Activated B cell treated with CpG ODN at 0.5 μM for 24 hours (primary cell): ENCODE results near the gene LMX1A. TPM values are rescaled to one million over a fixed set of nuclear protein-coding genes. Genes with fewer than 3 reads are reported as not detected.

Experiments
- ATAC-seq: fragments of 200-7000 bp; cut with Tn5 transposase; one replicate; pipeline ENCODE4 v1.10.0; 2021; ENCODE audit warnings: low read depth, mild to moderate bottlenecking, moderate library complexity
- CTCF ChIA-PET: fragments of 350-600 bp; sonication (Branson Sonifier 250); formaldehyde crosslinking; loops from one replicate; lab custom pipeline; 2021; ENCODE audit warnings: antibody characterized with exemption; lab: Charles Lee
- POLR2A ChIA-PET: fragments of 350-600 bp; sonication (Branson Sonifier 250); formaldehyde crosslinking; loops from one replicate; lab custom pipeline; 2021; ENCODE audit warnings: antibody characterized with exemption; lab: Charles Lee
- DNase-seq: peaks from one replicate; pipeline ENCODE4 v3.0.0; 2022
- H3K27ac Mint-ChIP-seq: one replicate; pipeline ENCODE4 v1.8.0; 2020; ENCODE audit warnings: mixed read lengths
- H3K27me3 Mint-ChIP-seq: one replicate; pipeline ENCODE4 v1.8.0; 2021; ENCODE audit warnings: mixed read lengths
- H3K36me3 Mint-ChIP-seq: one replicate; pipeline ENCODE4 v1.8.0; 2021; ENCODE audit warnings: low read depth, mixed read lengths
- H3K4me1 Mint-ChIP-seq: one replicate; pipeline ENCODE4 v1.8.0; 2021; ENCODE audit warnings: mixed read lengths
- H3K4me3 Mint-ChIP-seq: one replicate; pipeline ENCODE4 v1.8.0; 2020; ENCODE audit warnings: mild to moderate bottlenecking, mixed read lengths
- H3K9me3 Mint-ChIP-seq: one replicate; pipeline ENCODE4 v1.8.0; 2020; ENCODE audit warnings: mixed read lengths
- intact Hi-C: fragments of 100-400 bp; cut with micrococcal nuclease; formaldehyde crosslinking; loops from one replicate; pipeline ENCODE4 v1.15.1; 2024
- total RNA-seq: library from RNA; stranded (reverse); gene quantifications from 2 replicates; pipeline ENCODE4 v1.2.3, GENCODE V29; 2022
- TF ChIP-seq, protein P1 (sequence below): fragments of 200-600 bp; IDR thresholded peaks from one replicate; pipeline ENCODE4 v1.8.0; 2022; ENCODE audit warnings: antibody characterized with exemption, mild to moderate bottlenecking

LMX1A gene
- total RNA-seq, 1 donor from 2014 or later: not detected

DNA sequence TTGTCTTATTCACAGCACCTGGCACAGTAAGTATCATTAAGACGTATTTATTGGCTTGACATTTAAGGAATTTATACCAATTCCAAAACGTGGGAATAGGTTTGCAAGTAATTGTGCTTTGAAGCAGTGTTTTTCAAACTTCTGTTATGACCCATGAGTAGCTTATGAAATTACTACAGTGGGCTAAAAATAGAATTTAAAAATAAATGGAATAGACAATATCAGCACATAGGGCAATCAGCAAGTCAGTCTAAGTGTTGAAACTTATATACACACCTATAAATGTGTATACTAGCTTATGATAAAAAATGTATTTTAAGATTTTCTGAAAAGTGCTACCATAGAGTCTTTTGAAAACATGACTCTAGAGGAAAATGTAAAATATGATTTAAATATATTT lies 116.6 kb downstream of the LMX1A start:
- TF ChIP-seq, protein P1, sequence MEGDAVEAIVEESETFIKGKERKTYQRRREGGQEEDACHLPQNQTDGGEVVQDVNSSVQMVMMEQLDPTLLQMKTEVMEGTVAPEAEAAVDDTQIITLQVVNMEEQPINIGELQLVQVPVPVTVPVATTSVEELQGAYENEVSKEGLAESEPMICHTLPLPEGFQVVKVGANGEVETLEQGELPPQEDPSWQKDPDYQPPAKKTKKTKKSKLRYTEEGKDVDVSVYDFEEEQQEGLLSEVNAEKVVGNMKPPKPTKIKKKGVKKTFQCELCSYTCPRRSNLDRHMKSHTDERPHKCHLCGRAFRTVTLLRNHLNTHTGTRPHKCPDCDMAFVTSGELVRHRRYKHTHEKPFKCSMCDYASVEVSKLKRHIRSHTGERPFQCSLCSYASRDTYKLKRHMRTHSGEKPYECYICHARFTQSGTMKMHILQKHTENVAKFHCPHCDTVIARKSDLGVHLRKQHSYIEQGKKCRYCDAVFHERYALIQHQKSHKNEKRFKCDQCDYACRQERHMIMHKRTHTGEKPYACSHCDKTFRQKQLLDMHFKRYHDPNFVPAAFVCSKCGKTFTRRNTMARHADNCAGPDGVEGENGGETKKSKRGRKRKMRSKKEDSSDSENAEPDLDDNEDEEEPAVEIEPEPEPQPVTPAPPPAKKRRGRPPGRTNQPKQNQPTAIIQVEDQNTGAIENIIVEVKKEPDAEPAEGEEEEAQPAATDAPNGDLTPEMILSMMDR: no peak
- DNase-seq (no peak), ATAC-seq (no peak)
- CTCF ChIA-PET: no interaction called here
- H3K9me3 Mint-ChIP-seq: no peaks in the 10 kb centered on the region
- H3K27me3 Mint-ChIP-seq: peaks cover 28% of the 10 kb centered on the region
- POLR2A ChIA-PET: no interaction called here
- H3K4me3 Mint-ChIP-seq: no peak overlapping the region
- intact Hi-C loops: no loop called here
- H3K4me1 Mint-ChIP-seq: peaks cover 2% of the 10 kb centered on the region
- H3K27ac Mint-ChIP-seq: no peak overlapping the region
- no peaks in the 10 kb centered on the region for H3K36me3 Mint-ChIP-seq

DNA sequence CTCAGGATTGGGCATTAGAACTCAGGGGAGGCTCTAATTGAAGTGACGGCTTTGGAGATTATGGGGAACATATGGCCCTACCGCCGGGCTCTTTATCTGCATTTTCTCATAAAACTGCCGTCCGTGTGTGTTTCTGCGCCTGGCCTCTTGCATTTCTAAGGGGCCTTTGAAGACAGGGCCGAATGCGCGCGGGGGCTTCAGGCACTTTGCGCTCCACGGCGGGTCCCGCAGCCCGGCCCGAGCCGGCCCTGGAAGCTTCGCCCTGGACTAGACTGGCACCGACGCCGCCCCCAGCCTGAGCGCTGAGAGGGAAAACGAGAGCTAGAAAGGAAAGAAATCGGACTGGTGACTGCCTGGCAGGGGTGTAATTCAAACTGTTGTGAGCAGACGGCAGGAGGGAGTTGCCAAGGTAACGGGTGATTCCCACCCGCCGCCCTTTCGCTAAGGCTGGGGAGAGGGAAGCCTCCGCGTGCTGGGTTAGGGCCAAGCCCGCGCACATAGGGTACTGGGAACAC lies 120.7 kb downstream of the LMX1A start:
- Mint-ChIP-seq H3K4me1 (peaks cover 2% of the 10 kb centered on the region), H3K27me3 (peaks cover 48% of the 10 kb centered on the region), H3K4me3 (no peak overlapping the region), H3K36me3 (no peaks in the 10 kb centered on the region), H3K9me3 (no peaks in the 10 kb centered on the region), H3K27ac (no peak overlapping the region)
- TF ChIP-seq, protein P1: no peak
- ChIA-PET CTCF (no interaction called here), POLR2A (no interaction called here)
- intact Hi-C loops: no loop called here
- no peak for ATAC-seq
- DNase-seq: no peak

DNA sequence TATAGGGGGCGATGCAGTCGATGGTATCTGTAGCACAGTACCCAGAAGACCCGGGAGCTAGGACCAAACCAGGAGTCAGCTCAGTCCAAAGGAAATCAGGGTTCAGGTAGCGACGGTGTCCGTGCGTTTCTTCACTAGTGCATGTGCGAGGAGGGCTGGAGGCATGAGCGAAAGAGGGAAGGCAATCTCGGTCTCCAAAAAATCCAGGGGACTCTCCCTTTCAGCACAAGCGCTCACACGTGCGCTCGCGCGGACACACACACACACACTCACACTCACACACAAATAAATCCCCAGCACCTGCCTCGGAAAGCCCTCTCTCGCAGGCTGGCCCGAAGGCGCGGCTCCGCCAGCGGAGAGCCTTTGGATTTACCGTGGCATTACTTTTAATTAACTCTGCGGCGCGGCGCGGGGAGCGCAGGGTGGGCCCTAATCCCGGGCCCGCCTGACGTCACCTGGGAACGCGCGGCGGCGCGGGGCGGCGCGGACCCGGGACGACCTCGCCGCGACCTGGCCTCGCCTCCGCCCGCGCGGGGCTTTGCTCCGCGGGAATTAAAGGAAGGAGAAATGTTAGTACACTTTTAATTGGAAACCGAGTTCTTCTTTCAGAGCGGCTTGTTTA lies 121.2 kb downstream of the LMX1A start:
- H3K4me1 Mint-ChIP-seq: peaks cover 2% of the 10 kb centered on the region
- TF ChIP-seq, protein P1: no peak
- H3K27ac Mint-ChIP-seq: no peak overlapping the region
- intact Hi-C loops: no loop called here
- ChIA-PET CTCF (no interaction called here), POLR2A (no interaction called here)
- H3K36me3 Mint-ChIP-seq: no peaks in the 10 kb centered on the region
- no peak overlapping the region for H3K4me3 Mint-ChIP-seq
- DNase-seq: no peak
- H3K27me3 Mint-ChIP-seq: peaks cover 47% of the 10 kb centered on the region
- no peaks in the 10 kb centered on the region for H3K9me3 Mint-ChIP-seq
- no peak for ATAC-seq

DNA sequence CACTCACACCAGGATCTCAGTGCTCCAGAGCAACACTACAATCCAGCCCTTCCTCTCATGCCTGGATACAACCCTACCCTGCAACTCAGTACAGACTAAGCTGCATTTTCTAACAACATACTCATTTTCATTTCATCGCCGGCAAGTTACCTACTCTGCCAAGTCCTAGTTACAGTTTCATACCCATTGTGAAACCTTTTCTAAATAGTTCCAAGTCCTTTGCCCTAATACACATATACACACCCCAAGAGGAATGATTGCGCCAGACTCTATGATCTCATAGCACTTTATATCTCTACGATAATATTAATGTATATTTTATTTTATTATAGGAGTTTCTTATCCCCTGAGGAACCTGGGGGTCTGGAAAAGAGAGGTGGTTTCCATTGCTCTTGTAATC lies 122.4 kb downstream of the LMX1A start:
- Mint-ChIP-seq H3K27me3 (peaks cover 46% of the 10 kb centered on the region), H3K9me3 (no peaks in the 10 kb centered on the region), H3K27ac (no peak overlapping the region), H3K4me1 (peaks cover 2% of the 10 kb centered on the region), H3K4me3 (no peak overlapping the region), H3K36me3 (no peaks in the 10 kb centered on the region)
- CTCF ChIA-PET: no interaction called here
- POLR2A ChIA-PET: no interaction called here
- TF ChIP-seq, protein P1: no peak
- DNase-seq (no peak), ATAC-seq (no peak)
- intact Hi-C loops: no loop called here

DNA sequence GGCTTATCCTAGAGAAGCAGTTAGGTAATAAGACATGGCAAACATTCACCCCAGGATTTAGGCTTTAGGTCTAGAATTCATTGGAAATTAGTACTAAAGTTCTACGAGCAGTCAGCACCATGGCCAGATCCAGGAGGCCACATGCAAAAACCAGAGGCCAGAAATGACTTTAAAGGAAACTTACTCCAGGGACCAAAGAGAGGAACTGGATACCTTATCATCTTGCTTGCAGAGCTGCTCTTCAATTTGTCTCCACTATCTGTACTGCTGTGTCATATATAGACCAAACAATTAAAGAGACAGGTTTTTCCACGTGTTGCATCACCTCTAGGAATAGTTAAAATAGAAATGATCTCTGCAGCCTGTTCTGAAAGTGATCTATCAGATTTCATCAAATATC lies 127.8 kb downstream of the LMX1A start:
- CTCF ChIA-PET: no interaction called here
- ATAC-seq (no peak), DNase-seq (no peak)
- H3K27ac Mint-ChIP-seq: no peak overlapping the region
- POLR2A ChIA-PET: no interaction called here
- peaks cover 15% of the 10 kb centered on the region for H3K27me3 Mint-ChIP-seq
- H3K4me1 Mint-ChIP-seq: no peaks in the 10 kb centered on the region
- TF ChIP-seq, protein P1: no peak
- no peaks in the 10 kb centered on the region for H3K36me3 Mint-ChIP-seq
- intact Hi-C loops: no loop called here
- no peak overlapping the region for H3K4me3 Mint-ChIP-seq
- H3K9me3 Mint-ChIP-seq: no peaks in the 10 kb centered on the region
